ENCODE results near the gene C16orf87. TPM values are rescaled to one million over a fixed set of nuclear protein-coding genes. Genes with fewer than 3 reads are reported as not detected.
A peak's percentile ranks its signal among the peaks of the same experiment; 100 is the strongest.

C16orf87 gene
- total RNA-seq, 1 experiment from 2014 or later = 13.5 TPM

DNA sequence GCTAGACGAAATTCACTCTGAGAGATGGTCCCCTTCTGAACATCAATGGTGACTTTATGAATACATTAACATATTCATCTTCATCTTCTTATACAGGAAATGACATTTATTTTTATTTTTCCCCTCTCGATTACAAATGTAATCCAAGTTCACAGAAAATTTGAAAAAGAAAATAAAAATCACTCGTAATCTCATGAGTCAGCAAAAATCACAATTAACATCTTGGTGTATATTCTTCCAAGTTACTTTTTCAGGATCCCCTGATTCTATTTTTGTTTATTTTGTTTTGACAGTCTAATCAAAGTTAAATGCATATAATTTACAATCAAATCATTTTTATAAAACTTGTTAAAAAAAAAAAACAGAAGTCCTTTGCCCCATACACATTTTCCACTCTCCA is 27.6 kb downstream of the C16orf87 start:
- POLR2A ChIA-PET = interaction anchor here (0.8 to 1.1 kb wide), 2 partner anchors 23 to 130 kb away, joined by 3 to 5 read pairs; no protein-coding TSS in a partner anchor
- Mint-ChIP-seq H3K4me1 (ENCODE audit: insufficient read depth, unreplicated experiment) (peaks cover 6% of the 10 kb centered on the region), H3K4me3 (ENCODE audit: unreplicated experiment) (no peak overlapping the region), H3K36me3 (ENCODE audit: insufficient read depth, unreplicated experiment) (peaks cover 36% of the 10 kb centered on the region), H3K9me3 (ENCODE audit: unreplicated experiment) (no peaks in the 10 kb centered on the region), H3K27me3 (ENCODE audit: insufficient read depth, unreplicated experiment) (no peaks in the 10 kb centered on the region), H3K27ac (ENCODE audit: low read depth, unreplicated experiment) (no peak overlapping the region)
- BruUV-seq (replicated peaks) = no TSS peak
- intact Hi-C loops (cut with micrococcal nuclease) = loop anchor here (5.0 kb wide), 1 partner anchor 116 kb away; the partner anchor contains the start of genes ORC6 and VPS35
- DNase-seq (ENCODE audit: unreplicated experiment) = no peak
- TF ChIP-seq, protein P1, sequence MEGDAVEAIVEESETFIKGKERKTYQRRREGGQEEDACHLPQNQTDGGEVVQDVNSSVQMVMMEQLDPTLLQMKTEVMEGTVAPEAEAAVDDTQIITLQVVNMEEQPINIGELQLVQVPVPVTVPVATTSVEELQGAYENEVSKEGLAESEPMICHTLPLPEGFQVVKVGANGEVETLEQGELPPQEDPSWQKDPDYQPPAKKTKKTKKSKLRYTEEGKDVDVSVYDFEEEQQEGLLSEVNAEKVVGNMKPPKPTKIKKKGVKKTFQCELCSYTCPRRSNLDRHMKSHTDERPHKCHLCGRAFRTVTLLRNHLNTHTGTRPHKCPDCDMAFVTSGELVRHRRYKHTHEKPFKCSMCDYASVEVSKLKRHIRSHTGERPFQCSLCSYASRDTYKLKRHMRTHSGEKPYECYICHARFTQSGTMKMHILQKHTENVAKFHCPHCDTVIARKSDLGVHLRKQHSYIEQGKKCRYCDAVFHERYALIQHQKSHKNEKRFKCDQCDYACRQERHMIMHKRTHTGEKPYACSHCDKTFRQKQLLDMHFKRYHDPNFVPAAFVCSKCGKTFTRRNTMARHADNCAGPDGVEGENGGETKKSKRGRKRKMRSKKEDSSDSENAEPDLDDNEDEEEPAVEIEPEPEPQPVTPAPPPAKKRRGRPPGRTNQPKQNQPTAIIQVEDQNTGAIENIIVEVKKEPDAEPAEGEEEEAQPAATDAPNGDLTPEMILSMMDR (IDR thresholded peaks at IDR 0.05; ENCODE audit: unreplicated experiment) = no peak
- CTCF ChIA-PET = interaction anchor here (0.6 to 3.5 kb wide), 3 partner anchors 10 to 112 kb away, joined by 3 to 33 read pairs (median 6); partner anchors contain the start of gene ORC6

DNA sequence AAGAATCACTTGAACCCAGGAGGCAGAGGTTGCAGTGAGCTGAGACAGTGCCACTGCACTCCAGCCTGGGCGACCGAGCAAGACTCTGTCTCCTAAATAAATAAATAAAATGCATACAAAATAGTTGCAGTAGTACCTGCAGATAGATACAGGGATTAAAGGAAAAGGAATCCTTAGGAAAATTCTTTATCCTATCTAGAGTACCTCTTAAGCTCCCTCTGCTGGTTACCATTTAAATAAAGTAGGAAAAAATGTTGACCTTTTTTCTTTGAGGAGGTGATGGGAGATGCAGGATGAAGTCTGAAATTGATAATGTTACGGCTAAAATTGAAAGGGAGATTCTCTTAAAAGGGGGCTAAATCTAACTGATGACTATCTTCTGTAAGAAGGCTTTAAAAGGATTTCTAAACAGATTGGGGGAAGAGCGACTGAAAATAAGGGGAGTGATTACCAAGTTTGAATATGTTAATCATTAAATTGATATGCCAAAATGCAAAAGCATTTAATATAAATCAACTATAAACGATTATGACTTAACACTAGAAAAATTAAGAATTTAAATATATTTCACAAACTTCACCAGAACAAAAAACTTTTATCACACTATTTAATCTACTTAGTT is 29.4 kb downstream of the C16orf87 start:
- H3K4me1 Mint-ChIP-seq (ENCODE audit: insufficient read depth, unreplicated experiment) = peaks cover 6% of the 10 kb centered on the region
- ChIA-PET CTCF (interaction anchor here (0.6 to 3.5 kb wide), 28 partner anchors 7 to 1501 kb away, joined by 3 to 60 read pairs (median 4); partner anchors contain the start of gene ORC6), POLR2A (interaction anchor here (0.6 to 2.1 kb wide), 8 partner anchors 27 to 142 kb away, joined by 3 to 8 read pairs (median 4); partner anchors contain the start of genes GPT2 and ORC6)
- no peak overlapping the region for H3K27ac Mint-ChIP-seq (ENCODE audit: low read depth, unreplicated experiment)
- intact Hi-C loops (cut with micrococcal nuclease) = loop anchor here (1.0 to 5.0 kb wide), 2 partner anchors 114 to 128 kb away; partner anchors contain the start of genes ORC6 and VPS35
- no TSS peak for BruUV-seq (replicated peaks)
- H3K4me3 Mint-ChIP-seq (ENCODE audit: unreplicated experiment) = no peak overlapping the region
- no peaks in the 10 kb centered on the region for H3K27me3 Mint-ChIP-seq (ENCODE audit: insufficient read depth, unreplicated experiment)
- no peaks in the 10 kb centered on the region for H3K9me3 Mint-ChIP-seq (ENCODE audit: unreplicated experiment)
- TF ChIP-seq, protein P1 (IDR thresholded peaks at IDR 0.05; ENCODE audit: unreplicated experiment) = peak; percentile 21
- peak; percentile 31 for DNase-seq (ENCODE audit: unreplicated experiment)
- peaks cover 28% of the 10 kb centered on the region for H3K36me3 Mint-ChIP-seq (ENCODE audit: insufficient read depth, unreplicated experiment)

DNA sequence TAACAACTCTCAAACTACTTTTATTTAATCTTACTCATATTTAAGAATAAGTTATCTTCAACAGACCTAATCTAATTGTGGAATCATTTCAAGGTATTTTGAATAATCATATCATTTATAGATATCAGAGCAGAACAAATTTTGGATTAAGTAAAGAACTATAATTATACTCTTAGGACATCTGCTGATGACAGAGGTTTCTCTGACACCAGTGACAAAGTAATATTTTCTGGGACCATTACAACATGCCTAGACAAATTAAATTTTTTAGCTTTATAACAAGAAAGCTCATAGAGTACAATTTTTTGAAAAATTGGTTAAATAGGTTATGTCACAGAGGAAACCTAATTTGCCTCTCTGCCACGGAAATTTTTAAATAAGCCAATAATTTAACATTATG is 30.5 kb downstream of the C16orf87 start:
- BruUV-seq (replicated peaks) = no TSS peak
- H3K4me3 Mint-ChIP-seq (ENCODE audit: unreplicated experiment) = no peak overlapping the region
- no peaks in the 10 kb centered on the region for H3K9me3 Mint-ChIP-seq (ENCODE audit: unreplicated experiment)
- intact Hi-C loops (cut with micrococcal nuclease) = loop anchor here (5.0 kb wide), 1 partner anchor 113 kb away; the partner anchor contains the start of genes ORC6 and VPS35
- CTCF ChIA-PET = interaction anchor here (0.7 to 3.5 kb wide), 27 partner anchors 9 to 244 kb away, joined by 3 to 60 read pairs (median 4); partner anchors contain the start of gene ORC6
- POLR2A ChIA-PET = interaction anchor here (0.8 to 2.2 kb wide), 7 partner anchors 9 to 127 kb away, joined by 3 to 8 read pairs (median 4); partner anchors contain the start of genes GPT2 and ORC6
- no peak overlapping the region for H3K27ac Mint-ChIP-seq (ENCODE audit: low read depth, unreplicated experiment)
- TF ChIP-seq, protein P1 (IDR thresholded peaks at IDR 0.05; ENCODE audit: unreplicated experiment) = no peak
- H3K27me3 Mint-ChIP-seq (ENCODE audit: insufficient read depth, unreplicated experiment) = no peaks in the 10 kb centered on the region
- no peak for DNase-seq (ENCODE audit: unreplicated experiment)
- peaks cover 6% of the 10 kb centered on the region for H3K4me1 Mint-ChIP-seq (ENCODE audit: insufficient read depth, unreplicated experiment)
- peaks cover 28% of the 10 kb centered on the region for H3K36me3 Mint-ChIP-seq (ENCODE audit: insufficient read depth, unreplicated experiment)

DNA sequence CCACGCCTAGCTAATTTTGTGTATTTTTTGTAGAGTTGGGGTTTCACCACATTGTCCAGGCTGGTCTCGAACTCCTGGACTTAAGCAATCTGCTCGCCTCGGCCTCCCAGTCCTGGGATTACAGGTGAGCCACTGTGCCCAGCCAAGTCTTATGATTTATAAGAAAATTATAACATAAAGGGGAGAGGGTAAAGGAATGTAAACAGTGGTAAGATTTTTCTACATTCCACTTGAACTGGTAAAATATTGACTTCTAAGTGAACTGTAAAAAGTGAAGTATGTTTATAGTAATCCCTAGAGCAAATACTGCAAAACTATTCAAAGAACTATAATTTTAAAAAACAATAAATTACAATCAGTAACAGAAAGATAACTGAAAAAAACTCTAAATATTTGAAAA is 33.5 kb downstream of the C16orf87 start:
- Mint-ChIP-seq H3K4me3 (ENCODE audit: unreplicated experiment) (no peak overlapping the region), H3K4me1 (ENCODE audit: insufficient read depth, unreplicated experiment) (peaks cover 6% of the 10 kb centered on the region), H3K27ac (ENCODE audit: low read depth, unreplicated experiment) (no peak overlapping the region), H3K9me3 (ENCODE audit: unreplicated experiment) (peaks cover 15% of the 10 kb centered on the region), H3K36me3 (ENCODE audit: insufficient read depth, unreplicated experiment) (peaks cover 12% of the 10 kb centered on the region), H3K27me3 (ENCODE audit: insufficient read depth, unreplicated experiment) (no peaks in the 10 kb centered on the region)
- TF ChIP-seq, protein P1 (IDR thresholded peaks at IDR 0.05; ENCODE audit: unreplicated experiment) = no peak
- ChIA-PET POLR2A (no interaction called here), CTCF (interaction anchor here (1.2 to 2.1 kb wide), 2 partner anchors 111 to 124 kb away, joined by 3 to 9 read pairs; no protein-coding TSS in a partner anchor)
- intact Hi-C loops (cut with micrococcal nuclease) = no loop called here
- no peak for DNase-seq (ENCODE audit: unreplicated experiment)
- no TSS peak for BruUV-seq (replicated peaks)
